ENCODE measurements around the gene ST6GALNAC3. TPM values are rescaled to one million over a fixed set of nuclear protein-coding genes. Genes with fewer than 3 reads are reported as not detected.

Gene ST6GALNAC3
- total RNA-seq, 4 donors from 2014 or later: 1.00 to 5.7 (median 1.9) TPM; not detected in 1

DNA sequence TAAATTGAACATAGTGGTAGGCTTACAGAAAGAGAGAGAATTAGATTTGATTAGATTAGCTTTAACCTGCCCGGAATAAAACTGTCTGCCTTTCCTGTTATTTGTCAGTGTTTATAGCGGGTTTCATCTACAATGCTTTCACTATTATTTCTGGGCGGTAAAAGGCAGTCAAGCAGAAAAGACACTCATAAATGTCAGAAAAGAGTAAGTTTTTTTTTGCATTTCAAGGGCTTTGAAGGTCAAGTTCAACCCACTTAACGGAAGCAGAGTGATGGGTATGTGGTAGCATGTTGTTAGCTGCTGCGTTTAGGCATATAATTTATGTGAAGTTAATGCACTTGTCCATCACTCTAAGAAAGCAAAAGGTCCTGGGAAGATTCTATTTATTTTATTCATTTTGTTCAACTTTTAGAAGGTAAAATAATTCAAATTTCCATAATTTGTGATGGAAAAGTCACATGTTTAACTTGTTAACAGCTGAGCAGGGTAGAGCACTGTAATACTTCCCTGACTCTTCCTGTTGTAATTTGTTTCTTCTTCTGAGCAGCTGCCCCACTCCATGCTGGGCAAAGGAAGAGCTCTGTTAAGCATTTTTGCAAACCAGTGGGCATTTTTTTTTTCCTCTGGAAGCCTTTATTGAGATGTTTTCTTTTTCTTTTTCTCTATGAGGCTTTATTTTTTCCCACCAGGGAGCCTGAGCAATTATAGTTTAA lies 220.1 kb downstream of the ST6GALNAC3 start:
- no peaks in the 10 kb centered on the region for H3K36me3 ChIP-seq
- in situ Hi-C loops (cut with MboI; ENCODE audit: low pct_ligation_motif_present in 1 of 4, low pct_unique_long_range_greater_than_20kb in 1 of 4, low sequenced_read_pairs in 3 of 4): no loop called here
- no peak for DNase-seq
- TF ChIP-seq POLR2AphosphoS5 (IDR thresholded peaks at IDR 0.05) (no peak), EP300 (IDR thresholded peaks at IDR 0.05; ENCODE audit: low read depth) (no peak), POLR2A (IDR thresholded peaks at IDR 0.05) (no peak), CTCF (IDR thresholded peaks at IDR 0.05) (no peak)
- H3K27me3 ChIP-seq: no peaks in the 10 kb centered on the region
- intact Hi-C loops (cut with DNase I; ENCODE audit: low total_unique reads): no loop called here
- WGBS, 2 donors (ENCODE audit: low coverage in 1 of 2): 60 to 80% methylated on average over 4 to 5 of the region's 5 CpGs
- H3K27ac ChIP-seq: no peak overlapping the region
- no peaks in the 10 kb centered on the region for H3K9me3 ChIP-seq
- no peak overlapping the region for H3K4me3 ChIP-seq
- no peaks in the 10 kb centered on the region for H3K4me1 ChIP-seq

DNA sequence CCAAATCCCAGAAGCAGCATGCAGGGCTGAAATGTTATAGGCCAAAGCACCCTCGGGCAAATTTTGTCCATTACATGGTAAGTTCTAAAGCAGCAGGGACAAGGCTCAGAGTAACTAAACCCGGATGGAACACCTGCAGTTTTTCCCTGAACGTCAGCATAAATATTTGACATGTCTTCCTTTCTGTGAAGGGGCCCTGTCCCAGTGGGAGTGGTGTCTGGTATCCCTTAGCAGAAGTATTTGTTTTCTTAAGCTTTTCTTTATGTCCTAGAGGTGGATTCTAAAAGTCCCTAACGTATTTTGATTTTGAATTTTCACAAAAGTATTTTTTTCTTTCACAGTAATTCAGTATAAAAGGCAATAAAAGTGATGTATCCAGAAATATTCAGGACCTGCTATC lies 223.9 kb downstream of the ST6GALNAC3 start:
- no peaks in the 10 kb centered on the region for H3K9me3 ChIP-seq
- 73 to 77% methylated on average over 3 to 4 of the region's 4 CpGs for WGBS, 2 donors (ENCODE audit: low coverage in 1 of 2)
- H3K36me3 ChIP-seq: no peaks in the 10 kb centered on the region
- TF ChIP-seq CTCF (IDR thresholded peaks at IDR 0.05) (no peak), POLR2AphosphoS5 (IDR thresholded peaks at IDR 0.05) (no peak), POLR2A (IDR thresholded peaks at IDR 0.05) (no peak), EP300 (IDR thresholded peaks at IDR 0.05; ENCODE audit: low read depth) (no peak)
- no peak overlapping the region for H3K4me3 ChIP-seq
- H3K4me1 ChIP-seq: no peaks in the 10 kb centered on the region
- no peaks in the 10 kb centered on the region for H3K27me3 ChIP-seq
- DNase-seq: no peak
- in situ Hi-C loops (cut with MboI; ENCODE audit: low pct_ligation_motif_present in 1 of 4, low pct_unique_long_range_greater_than_20kb in 1 of 4, low sequenced_read_pairs in 3 of 4): no loop called here
- H3K27ac ChIP-seq: no peak overlapping the region
- intact Hi-C loops (cut with DNase I; ENCODE audit: low total_unique reads): no loop called here

- Histone ChIP-seq H3K36me3 (no peaks in the 10 kb centered on the region), H3K27ac (no peak overlapping the region), H3K9me3 (no peaks in the 10 kb centered on the region), H3K4me1 (no peaks in the 10 kb centered on the region), H3K27me3 (no peaks in the 10 kb centered on the region), H3K4me3 (no peak overlapping the region)
- TF ChIP-seq EP300 (IDR thresholded peaks at IDR 0.05; ENCODE audit: low read depth): no peak
- TF ChIP-seq POLR2AphosphoS5 (IDR thresholded peaks at IDR 0.05): no peak
- no peak for TF ChIP-seq CTCF (IDR thresholded peaks at IDR 0.05)
- no peak for TF ChIP-seq POLR2A (IDR thresholded peaks at IDR 0.05)
- DNase-seq: no peak
- 76 to 91% methylated on average over 3 of the region's 3 CpGs for WGBS, 2 donors (ENCODE audit: low coverage in 1 of 2)
- in situ Hi-C loops (cut with MboI; ENCODE audit: low pct_ligation_motif_present in 1 of 4, low pct_unique_long_range_greater_than_20kb in 1 of 4, low sequenced_read_pairs in 3 of 4) (no loop called here), intact Hi-C loops (cut with DNase I; ENCODE audit: low total_unique reads) (no loop called here)
These were observed 224.5 kb downstream of the ST6GALNAC3 start for GRCh38 chr1:76299036-76299435.

- H3K4me3 ChIP-seq: no peak overlapping the region
These were observed 226.0 kb downstream of the ST6GALNAC3 start for GRCh38 chr1:76300556-76300955.

More at GRCh38 chr1:76300556-76300955, 226.0 kb downstream of the ST6GALNAC3 start:
- TF ChIP-seq POLR2A (IDR thresholded peaks at IDR 0.05) (no peak), CTCF (IDR thresholded peaks at IDR 0.05) (no peak), POLR2AphosphoS5 (IDR thresholded peaks at IDR 0.05) (no peak), EP300 (IDR thresholded peaks at IDR 0.05; ENCODE audit: low read depth) (no peak)
- 85 to 86% methylated on average over 3 of the region's 3 CpGs for WGBS, 2 donors (ENCODE audit: low coverage in 1 of 2)
- in situ Hi-C loops (cut with MboI; ENCODE audit: low pct_ligation_motif_present in 1 of 4, low pct_unique_long_range_greater_than_20kb in 1 of 4, low sequenced_read_pairs in 3 of 4): no loop called here
- DNase-seq: no peak
- Histone ChIP-seq H3K9me3 (no peaks in the 10 kb centered on the region), H3K27ac (no peak overlapping the region), H3K36me3 (no peaks in the 10 kb centered on the region), H3K4me1 (no peaks in the 10 kb centered on the region), H3K27me3 (no peaks in the 10 kb centered on the region)
- intact Hi-C loops (cut with DNase I; ENCODE audit: low total_unique reads): no loop called here
